GM23338 (cell line): ENCODE measurements around the gene PYGO1. TPM values are rescaled to one million over a fixed set of nuclear protein-coding genes. Genes with fewer than 3 reads are reported as not detected.

ENCODE experiments used
- ATAC-seq: fragments of 200-7000 bp; cut with Tn5 transposase; 3 replicates; pipeline ENCODE4 v1.9.1; 2020
- DNase-seq: peaks from one replicate; pipeline ENCODE4 v3.0.0-alpha.2; 2015; ENCODE audit warnings: low spot score
- H2AFZ ChIP-seq: fragments of 200-600 bp; sonication (generic); 2 replicates; pipeline ENCODE4 v1.8.0; 2016; ENCODE audit warnings: antibody characterized with exemption, mild to moderate bottlenecking, moderate library complexity
- H3F3A ChIP-seq: fragments of 200-600 bp; sonication (generic); replicated peaks from 2 replicates; pipeline ENCODE4 v1.8.0; 2017; ENCODE audit warnings: antibody characterized with exemption, mixed run types, low read depth
- H3K27ac ChIP-seq: fragments of 200-600 bp; sonication (generic); 2 replicates; pipeline ENCODE4 v1.6.1; 2016; ENCODE audit warnings: low read depth
- H3K27me3 ChIP-seq: fragments of 200-600 bp; sonication (generic); 2 replicates; pipeline ENCODE4 v1.8.0; 2016; ENCODE audit warnings: mild to moderate bottlenecking, mixed run types, moderate library complexity; ENCODE audit not compliant: insufficient read depth
- H3K36me3 ChIP-seq: fragments of 200-600 bp; sonication (generic); 2 replicates; pipeline ENCODE4 v1.8.0; 2016; ENCODE audit warnings: mild to moderate bottlenecking; ENCODE audit not compliant: insufficient read depth
- H3K4me1 ChIP-seq: fragments of 200-600 bp; sonication (generic); 2 replicates; pipeline ENCODE4 v1.8.0; 2016; ENCODE audit warnings: mild to moderate bottlenecking, moderate library complexity; ENCODE audit not compliant: insufficient read depth
- H3K4me2 ChIP-seq: fragments of 200-600 bp; sonication (generic); 2 replicates; pipeline ENCODE4 v1.7.1; 2017; ENCODE audit warnings: mixed run types
- H3K4me3 ChIP-seq: fragments of 200-600 bp; sonication (generic); 2 replicates; pipeline ENCODE4 v1.6.1; 2016; ENCODE audit warnings: mixed run types
- H3K79me2 ChIP-seq: fragments of 200-600 bp; sonication (generic); replicated peaks from 2 replicates; pipeline ENCODE4 v1.8.0; 2017; ENCODE audit warnings: mild to moderate bottlenecking; ENCODE audit not compliant: insufficient read depth
- H3K9me2 ChIP-seq: fragments of 200-600 bp; sonication (generic); 2 replicates; pipeline ENCODE4 v1.8.0; 2017; ENCODE audit not compliant: insufficient read depth
- H4K20me1 ChIP-seq: fragments of 200-600 bp; sonication (generic); replicated peaks from 2 replicates; pipeline ENCODE4 v1.8.0; 2017; ENCODE audit warnings: mild to moderate bottlenecking; ENCODE audit not compliant: insufficient read depth
- H3K27ac Mint-ChIP-seq: 2 replicates; pipeline ENCODE4 v1.8.0; 2020; ENCODE audit warnings: inconsistent platforms, mild to moderate bottlenecking, moderate library complexity, mixed read lengths
- H3K27me3 Mint-ChIP-seq: 3 replicates; pipeline ENCODE4 v1.8.0; 2022; ENCODE audit warnings: low read depth, mild to moderate bottlenecking, moderate library complexity, mixed read lengths, inconsistent platforms; ENCODE audit not compliant: insufficient read depth, poor library complexity
- H3K36me3 Mint-ChIP-seq: 3 replicates; pipeline ENCODE4 v1.8.0; 2021; ENCODE audit warnings: low read depth, mild to moderate bottlenecking, inconsistent platforms, moderate library complexity, mixed read lengths
- H3K4me1 Mint-ChIP-seq: 3 replicates; pipeline ENCODE4 v1.8.0; 2020; ENCODE audit warnings: mild to moderate bottlenecking, inconsistent platforms, mixed read lengths
- H3K4me3 Mint-ChIP-seq: 3 replicates; pipeline ENCODE4 v1.8.0; 2021; ENCODE audit warnings: moderate library complexity, mild to moderate bottlenecking, inconsistent platforms, mixed read lengths
- H3K9me3 Mint-ChIP-seq: 3 replicates; pipeline ENCODE4 v1.8.0; 2020; ENCODE audit warnings: moderate library complexity, mild to moderate bottlenecking, inconsistent platforms, mixed read lengths
- CREB1 ChIP-seq: fragments of 250-450 bp; sonication (Bioruptor Pico); IDR thresholded peaks from 2 replicates; pipeline ENCODE4 v1.5.0; 2020; ENCODE audit warnings: low read depth, mild to moderate bottlenecking, moderate library complexity
- EZH2 ChIP-seq: fragments of 200-600 bp; sonication (generic); IDR thresholded peaks from one replicate; pipeline ENCODE4 v1.8.0; 2017; ENCODE audit warnings: antibody characterized with exemption, mild to moderate bottlenecking, low read depth; ENCODE audit not compliant: unreplicated experiment
- EZH2phosphoT487 ChIP-seq: fragments of 200-600 bp; sonication (generic); IDR thresholded peaks from one replicate; pipeline ENCODE4 v1.8.1; 2018; ENCODE audit warnings: antibody characterized with exemption; ENCODE audit not compliant: unreplicated experiment
- JUNB ChIP-seq: IDR thresholded peaks from one replicate; pipeline ENCODE4 v1.6.1; 2016; ENCODE audit warnings: antibody characterized with exemption; ENCODE audit not compliant: unreplicated experiment
- NANOG ChIP-seq: IDR thresholded peaks from 2 replicates; pipeline ENCODE4 v1.6.1; 2016; ENCODE audit warnings: antibody characterized with exemption, borderline replicate concordance
- POLR2AphosphoS5 ChIP-seq: IDR thresholded peaks from 2 replicates; pipeline ENCODE4 v1.6.1; 2016; ENCODE audit warnings: antibody characterized with exemption, low read depth
- STAT1 ChIP-seq: IDR thresholded peaks from one replicate; pipeline ENCODE4 v1.6.1; 2016; ENCODE audit warnings: antibody characterized with exemption; ENCODE audit not compliant: unreplicated experiment
- ZNF114 ChIP-seq: fragments of 250-450 bp; sonication (Bioruptor Pico); IDR thresholded peaks from 2 replicates; pipeline ENCODE4 v1.5.0; 2020; ENCODE audit warnings: mild to moderate bottlenecking, moderate library complexity
- ZNF331 ChIP-seq: fragments of 250-450 bp; sonication (Bioruptor Pico); IDR thresholded peaks from 2 replicates; pipeline ENCODE4 v1.5.0; 2020; ENCODE audit warnings: low read depth, mild to moderate bottlenecking, moderate library complexity
- polyA plus RNA-seq: library from polyadenylated mRNA; unstranded; fragments of >200 nt; fragmentation: Nextera tagmentation; extraction: Ambion mirVana; gene quantifications from 2 replicates; pipeline ENCODE4 v1.2.1, GENCODE V29; 2016
- total RNA-seq: library from RNA; depleted of rRNA; stranded (reverse); fragments of >200 nt; shearing (Covaris generic); gene quantifications from 2 replicates; pipeline ENCODE4 v1.2.3, GENCODE V29; 2014
- TF ChIP-seq, protein P1 (sequence below): IDR thresholded peaks from one replicate; pipeline ENCODE4 v1.6.1; 2018; ENCODE audit warnings: antibody characterized with exemption; ENCODE audit not compliant: unreplicated experiment
- TF ChIP-seq, protein P2 (sequence below): fragments of 250-450 bp; sonication (Bioruptor Pico); IDR thresholded peaks from 2 replicates; pipeline ENCODE4 v1.5.0; 2020; ENCODE audit warnings: mild to moderate bottlenecking, moderate library complexity
- TF ChIP-seq, protein P3 (sequence below): IDR thresholded peaks from 2 replicates; pipeline ENCODE4 v1.6.1; 2016; ENCODE audit warnings: antibody characterized with exemption
- TF ChIP-seq, protein P4 (sequence below), 2 experiments: fragments of 200-600 bp in 1 of 2; sonication (generic) in 1 of 2; conservative IDR thresholded peaks; 2 replicates each; pipeline versions ENCODE4 v1.5.1 to v1.6.1; 2016 to 2017; ENCODE audit warnings: antibody characterized with exemption in 2 of 2, low read depth in 2 of 2, mild to moderate bottlenecking in 2 of 2, moderate library complexity in 1 of 2

Gene PYGO1
- total and polyA plus RNA-seq, 2 experiments from 2014 or later = 0.18 to 0.52 TPM

DNA sequence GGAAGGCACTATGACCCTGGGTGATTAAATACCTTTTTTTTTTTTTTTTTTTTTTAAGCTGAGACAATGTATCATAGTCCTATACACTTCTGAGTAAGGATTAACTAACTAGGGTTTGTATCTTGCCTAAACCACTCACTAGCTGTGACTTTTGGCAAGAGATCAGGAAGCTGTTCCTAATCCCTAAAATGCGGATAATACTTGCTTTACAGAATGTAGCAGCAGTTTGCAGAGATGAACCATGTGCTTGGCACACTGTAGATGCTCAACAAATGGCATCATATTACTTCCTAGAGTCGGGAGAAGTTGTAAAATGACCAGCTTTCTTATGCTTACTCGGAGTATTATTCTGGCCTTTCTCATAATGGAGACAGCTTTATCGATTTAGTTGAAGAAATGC is 25.6 kb upstream of the PYGO1 start:
- no peak overlapping the region for H3K4me3 Mint-ChIP-seq
- no peaks in the 10 kb centered on the region for H3K9me3 Mint-ChIP-seq
- Histone ChIP-seq H3K4me3 (no peak overlapping the region), H3K79me2 (no peaks in the 10 kb centered on the region), H4K20me1 (no peaks in the 10 kb centered on the region), H3K9me2 (0 out of 2 replicates have a peak, but pooled peaks cover 5% of the 10 kb centered on the region), H3K27me3 (no peaks in the 10 kb centered on the region), H3F3A (no peaks in the 10 kb centered on the region), H3K27ac (no peak overlapping the region), H3K4me2 (no peak overlapping the region; the same call in 1 of the 2 replicates), H3K36me3 (no peaks in the 10 kb centered on the region), H3K4me1 (peaks cover 9% of the 10 kb centered on the region; the same call in 1 of the 2 replicates), H2AFZ (peak overlapping the region; percentile 57)
- TF ChIP-seq POLR2AphosphoS5 = no peak
- TF ChIP-seq, protein P1, sequence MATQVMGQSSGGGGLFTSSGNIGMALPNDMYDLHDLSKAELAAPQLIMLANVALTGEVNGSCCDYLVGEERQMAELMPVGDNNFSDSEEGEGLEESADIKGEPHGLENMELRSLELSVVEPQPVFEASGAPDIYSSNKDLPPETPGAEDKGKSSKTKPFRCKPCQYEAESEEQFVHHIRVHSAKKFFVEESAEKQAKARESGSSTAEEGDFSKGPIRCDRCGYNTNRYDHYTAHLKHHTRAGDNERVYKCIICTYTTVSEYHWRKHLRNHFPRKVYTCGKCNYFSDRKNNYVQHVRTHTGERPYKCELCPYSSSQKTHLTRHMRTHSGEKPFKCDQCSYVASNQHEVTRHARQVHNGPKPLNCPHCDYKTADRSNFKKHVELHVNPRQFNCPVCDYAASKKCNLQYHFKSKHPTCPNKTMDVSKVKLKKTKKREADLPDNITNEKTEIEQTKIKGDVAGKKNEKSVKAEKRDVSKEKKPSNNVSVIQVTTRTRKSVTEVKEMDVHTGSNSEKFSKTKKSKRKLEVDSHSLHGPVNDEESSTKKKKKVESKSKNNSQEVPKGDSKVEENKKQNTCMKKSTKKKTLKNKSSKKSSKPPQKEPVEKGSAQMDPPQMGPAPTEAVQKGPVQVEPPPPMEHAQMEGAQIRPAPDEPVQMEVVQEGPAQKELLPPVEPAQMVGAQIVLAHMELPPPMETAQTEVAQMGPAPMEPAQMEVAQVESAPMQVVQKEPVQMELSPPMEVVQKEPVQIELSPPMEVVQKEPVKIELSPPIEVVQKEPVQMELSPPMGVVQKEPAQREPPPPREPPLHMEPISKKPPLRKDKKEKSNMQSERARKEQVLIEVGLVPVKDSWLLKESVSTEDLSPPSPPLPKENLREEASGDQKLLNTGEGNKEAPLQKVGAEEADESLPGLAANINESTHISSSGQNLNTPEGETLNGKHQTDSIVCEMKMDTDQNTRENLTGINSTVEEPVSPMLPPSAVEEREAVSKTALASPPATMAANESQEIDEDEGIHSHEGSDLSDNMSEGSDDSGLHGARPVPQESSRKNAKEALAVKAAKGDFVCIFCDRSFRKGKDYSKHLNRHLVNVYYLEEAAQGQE = no peak
- TF ChIP-seq NANOG = no peak
- TF ChIP-seq, protein P2, sequence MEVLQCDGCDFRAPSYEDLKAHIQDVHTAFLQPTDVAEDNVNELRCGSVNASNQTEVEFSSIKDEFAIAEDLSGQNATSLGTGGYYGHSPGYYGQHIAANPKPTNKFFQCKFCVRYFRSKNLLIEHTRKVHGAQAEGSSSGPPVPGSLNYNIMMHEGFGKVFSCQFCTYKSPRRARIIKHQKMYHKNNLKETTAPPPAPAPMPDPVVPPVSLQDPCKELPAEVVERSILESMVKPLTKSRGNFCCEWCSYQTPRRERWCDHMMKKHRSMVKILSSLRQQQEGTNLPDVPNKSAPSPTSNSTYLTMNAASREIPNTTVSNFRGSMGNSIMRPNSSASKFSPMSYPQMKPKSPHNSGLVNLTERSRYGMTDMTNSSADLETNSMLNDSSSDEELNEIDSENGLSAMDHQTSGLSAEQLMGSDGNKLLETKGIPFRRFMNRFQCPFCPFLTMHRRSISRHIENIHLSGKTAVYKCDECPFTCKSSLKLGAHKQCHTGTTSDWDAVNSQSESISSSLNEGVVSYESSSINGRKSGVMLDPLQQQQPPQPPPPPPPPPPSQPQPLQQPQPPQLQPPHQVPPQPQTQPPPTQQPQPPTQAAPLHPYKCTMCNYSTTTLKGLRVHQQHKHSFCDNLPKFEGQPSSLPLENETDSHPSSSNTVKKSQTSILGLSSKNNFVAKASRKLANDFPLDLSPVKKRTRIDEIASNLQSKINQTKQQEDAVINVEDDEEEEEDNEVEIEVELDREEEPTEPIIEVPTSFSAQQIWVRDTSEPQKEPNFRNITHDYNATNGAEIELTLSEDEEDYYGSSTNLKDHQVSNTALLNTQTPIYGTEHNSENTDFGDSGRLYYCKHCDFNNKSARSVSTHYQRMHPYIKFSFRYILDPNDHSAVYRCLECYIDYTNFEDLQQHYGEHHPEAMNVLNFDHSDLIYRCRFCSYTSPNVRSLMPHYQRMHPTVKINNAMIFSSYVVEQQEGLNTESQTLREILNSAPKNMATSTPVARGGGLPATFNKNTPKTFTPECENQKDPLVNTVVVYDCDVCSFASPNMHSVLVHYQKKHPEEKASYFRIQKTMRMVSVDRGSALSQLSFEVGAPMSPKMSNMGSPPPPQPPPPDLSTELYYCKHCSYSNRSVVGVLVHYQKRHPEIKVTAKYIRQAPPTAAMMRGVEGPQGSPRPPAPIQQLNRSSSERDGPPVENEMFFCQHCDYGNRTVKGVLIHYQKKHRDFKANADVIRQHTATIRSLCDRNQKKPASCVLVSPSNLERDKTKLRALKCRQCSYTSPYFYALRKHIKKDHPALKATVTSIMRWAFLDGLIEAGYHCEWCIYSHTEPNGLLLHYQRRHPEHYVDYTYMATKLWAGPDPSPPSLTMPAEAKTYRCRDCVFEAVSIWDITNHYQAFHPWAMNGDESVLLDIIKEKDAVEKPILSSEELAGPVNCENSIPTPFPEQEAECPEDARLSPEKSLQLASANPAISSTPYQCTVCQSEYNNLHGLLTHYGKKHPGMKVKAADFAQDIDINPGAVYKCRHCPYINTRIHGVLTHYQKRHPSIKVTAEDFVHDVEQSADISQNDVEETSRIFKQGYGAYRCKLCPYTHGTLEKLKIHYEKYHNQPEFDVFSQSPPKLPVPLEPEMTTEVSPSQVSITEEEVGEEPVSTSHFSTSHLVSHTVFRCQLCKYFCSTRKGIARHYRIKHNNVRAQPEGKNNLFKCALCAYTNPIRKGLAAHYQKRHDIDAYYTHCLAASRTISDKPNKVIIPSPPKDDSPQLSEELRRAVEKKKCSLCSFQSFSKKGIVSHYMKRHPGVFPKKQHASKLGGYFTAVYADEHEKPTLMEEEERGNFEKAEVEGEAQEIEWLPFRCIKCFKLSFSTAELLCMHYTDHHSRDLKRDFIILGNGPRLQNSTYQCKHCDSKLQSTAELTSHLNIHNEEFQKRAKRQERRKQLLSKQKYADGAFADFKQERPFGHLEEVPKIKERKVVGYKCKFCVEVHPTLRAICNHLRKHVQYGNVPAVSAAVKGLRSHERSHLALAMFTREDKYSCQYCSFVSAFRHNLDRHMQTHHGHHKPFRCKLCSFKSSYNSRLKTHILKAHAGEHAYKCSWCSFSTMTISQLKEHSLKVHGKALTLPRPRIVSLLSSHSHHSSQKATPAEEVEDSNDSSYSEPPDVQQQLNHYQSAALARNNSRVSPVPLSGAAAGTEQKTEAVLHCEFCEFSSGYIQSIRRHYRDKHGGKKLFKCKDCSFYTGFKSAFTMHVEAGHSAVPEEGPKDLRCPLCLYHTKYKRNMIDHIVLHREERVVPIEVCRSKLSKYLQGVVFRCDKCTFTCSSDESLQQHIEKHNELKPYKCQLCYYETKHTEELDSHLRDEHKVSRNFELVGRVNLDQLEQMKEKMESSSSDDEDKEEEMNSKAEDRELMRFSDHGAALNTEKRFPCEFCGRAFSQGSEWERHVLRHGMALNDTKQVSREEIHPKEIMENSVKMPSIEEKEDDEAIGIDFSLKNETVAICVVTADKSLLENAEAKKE (CRISPR knock-in tag) = no peak
- TF ChIP-seq, protein P3, sequence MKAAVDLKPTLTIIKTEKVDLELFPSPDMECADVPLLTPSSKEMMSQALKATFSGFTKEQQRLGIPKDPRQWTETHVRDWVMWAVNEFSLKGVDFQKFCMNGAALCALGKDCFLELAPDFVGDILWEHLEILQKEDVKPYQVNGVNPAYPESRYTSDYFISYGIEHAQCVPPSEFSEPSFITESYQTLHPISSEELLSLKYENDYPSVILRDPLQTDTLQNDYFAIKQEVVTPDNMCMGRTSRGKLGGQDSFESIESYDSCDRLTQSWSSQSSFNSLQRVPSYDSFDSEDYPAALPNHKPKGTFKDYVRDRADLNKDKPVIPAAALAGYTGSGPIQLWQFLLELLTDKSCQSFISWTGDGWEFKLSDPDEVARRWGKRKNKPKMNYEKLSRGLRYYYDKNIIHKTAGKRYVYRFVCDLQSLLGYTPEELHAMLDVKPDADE = no peak
- TF ChIP-seq ZNF114 (CRISPR knock-in tag) = no peak
- TF ChIP-seq JUNB = no peak
- TF ChIP-seq ZNF331 (CRISPR knock-in tag) = no peak
- TF ChIP-seq EZH2 = no peak
- TF ChIP-seq, protein P4, sequence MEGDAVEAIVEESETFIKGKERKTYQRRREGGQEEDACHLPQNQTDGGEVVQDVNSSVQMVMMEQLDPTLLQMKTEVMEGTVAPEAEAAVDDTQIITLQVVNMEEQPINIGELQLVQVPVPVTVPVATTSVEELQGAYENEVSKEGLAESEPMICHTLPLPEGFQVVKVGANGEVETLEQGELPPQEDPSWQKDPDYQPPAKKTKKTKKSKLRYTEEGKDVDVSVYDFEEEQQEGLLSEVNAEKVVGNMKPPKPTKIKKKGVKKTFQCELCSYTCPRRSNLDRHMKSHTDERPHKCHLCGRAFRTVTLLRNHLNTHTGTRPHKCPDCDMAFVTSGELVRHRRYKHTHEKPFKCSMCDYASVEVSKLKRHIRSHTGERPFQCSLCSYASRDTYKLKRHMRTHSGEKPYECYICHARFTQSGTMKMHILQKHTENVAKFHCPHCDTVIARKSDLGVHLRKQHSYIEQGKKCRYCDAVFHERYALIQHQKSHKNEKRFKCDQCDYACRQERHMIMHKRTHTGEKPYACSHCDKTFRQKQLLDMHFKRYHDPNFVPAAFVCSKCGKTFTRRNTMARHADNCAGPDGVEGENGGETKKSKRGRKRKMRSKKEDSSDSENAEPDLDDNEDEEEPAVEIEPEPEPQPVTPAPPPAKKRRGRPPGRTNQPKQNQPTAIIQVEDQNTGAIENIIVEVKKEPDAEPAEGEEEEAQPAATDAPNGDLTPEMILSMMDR (conservative IDR thresholded peaks at IDR 0.05; ENCODE audit: low read depth in 2 of 2) = no peak
- no peak for TF ChIP-seq CREB1 (CRISPR knock-in tag)
- TF ChIP-seq STAT1 = no peak
- TF ChIP-seq EZH2phosphoT487 = no peak
- no peaks in the 10 kb centered on the region for H3K27me3 Mint-ChIP-seq
- DNase-seq (no peak), ATAC-seq (no peak)
- peaks cover 18% of the 10 kb centered on the region for H3K4me1 Mint-ChIP-seq
- H3K36me3 Mint-ChIP-seq = no peaks in the 10 kb centered on the region
- H3K27ac Mint-ChIP-seq = no peak overlapping the region
